ENCODE results near the gene ANKRD18A. TPM values are rescaled to one million over a fixed set of nuclear protein-coding genes. Genes with fewer than 3 reads are reported as not detected.

ANKRD18A gene
- total and polyA plus RNA-seq, 2 of the 13 experiments (the other 11 are each of a cell fraction or from before 2014, with no cell fraction given) = 5.9 to 7.6 TPM

DNA sequence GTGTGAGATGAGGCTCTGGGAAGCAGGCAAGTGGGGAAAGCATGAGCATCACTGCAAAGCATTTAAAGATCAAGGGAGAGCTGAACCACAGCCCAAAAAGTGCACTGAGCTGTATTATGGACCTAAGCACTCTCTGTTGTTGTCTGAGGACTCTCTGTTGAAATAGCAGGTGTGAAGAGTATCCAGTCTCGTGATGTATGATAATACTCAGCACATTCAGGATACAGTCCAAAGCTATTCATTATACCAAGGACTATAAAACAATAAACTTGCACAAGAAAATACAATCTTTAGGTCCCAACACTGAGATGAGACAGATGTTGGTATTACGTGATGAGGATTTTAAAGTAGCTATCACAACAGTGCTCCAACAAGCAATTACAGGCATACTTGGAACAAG, 98.6 kb downstream of the ANKRD18A start (continued):
- TF ChIP-seq, protein P1, sequence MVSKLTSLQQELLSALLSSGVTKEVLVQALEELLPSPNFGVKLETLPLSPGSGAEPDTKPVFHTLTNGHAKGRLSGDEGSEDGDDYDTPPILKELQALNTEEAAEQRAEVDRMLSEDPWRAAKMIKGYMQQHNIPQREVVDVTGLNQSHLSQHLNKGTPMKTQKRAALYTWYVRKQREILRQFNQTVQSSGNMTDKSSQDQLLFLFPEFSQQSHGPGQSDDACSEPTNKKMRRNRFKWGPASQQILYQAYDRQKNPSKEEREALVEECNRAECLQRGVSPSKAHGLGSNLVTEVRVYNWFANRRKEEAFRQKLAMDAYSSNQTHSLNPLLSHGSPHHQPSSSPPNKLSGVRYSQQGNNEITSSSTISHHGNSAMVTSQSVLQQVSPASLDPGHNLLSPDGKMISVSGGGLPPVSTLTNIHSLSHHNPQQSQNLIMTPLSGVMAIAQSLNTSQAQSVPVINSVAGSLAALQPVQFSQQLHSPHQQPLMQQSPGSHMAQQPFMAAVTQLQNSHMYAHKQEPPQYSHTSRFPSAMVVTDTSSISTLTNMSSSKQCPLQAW (CRISPR knock-in tag; IDR thresholded peaks at IDR 0.05) = no peak
- TF ChIP-seq NFYB (CRISPR knock-in tag; IDR thresholded peaks at IDR 0.05) = no peak
- TF ChIP-seq ZNF33A (CRISPR knock-in tag; IDR thresholded peaks at IDR 0.05; ENCODE audit: borderline replicate concordance) = no peak
- TF ChIP-seq CREB1 (IDR thresholded peaks at IDR 0.05) = no peak
- no peak for TF ChIP-seq CREB1 (CRISPR knock-in tag; IDR thresholded peaks at IDR 0.05)
- TF ChIP-seq ZNF225 (CRISPR knock-in tag; IDR thresholded peaks at IDR 0.05) = no peak
- no peak for TF ChIP-seq MAF1 (CRISPR knock-in tag; IDR thresholded peaks at IDR 0.05; ENCODE audit: borderline replicate concordance)
- TF ChIP-seq, protein P2, sequence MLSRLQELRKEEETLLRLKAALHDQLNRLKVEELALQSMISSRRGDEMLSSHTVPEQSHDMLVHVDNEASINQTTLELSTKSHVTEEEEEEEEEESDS (CRISPR knock-in tag; IDR thresholded peaks at IDR 0.05; ENCODE audit: borderline replicate concordance) = no peak
- TF ChIP-seq TCF7L2 (IDR thresholded peaks at IDR 0.05; ENCODE audit: low read depth, low read length) = no peak
- no peak for TF ChIP-seq NAIF1 (CRISPR knock-in tag; IDR thresholded peaks at IDR 0.05; ENCODE audit: borderline replicate concordance)
- TF ChIP-seq TBX2 (CRISPR knock-in tag; IDR thresholded peaks at IDR 0.05; ENCODE audit: borderline replicate concordance) = no peak
- TF ChIP-seq, protein P3, sequence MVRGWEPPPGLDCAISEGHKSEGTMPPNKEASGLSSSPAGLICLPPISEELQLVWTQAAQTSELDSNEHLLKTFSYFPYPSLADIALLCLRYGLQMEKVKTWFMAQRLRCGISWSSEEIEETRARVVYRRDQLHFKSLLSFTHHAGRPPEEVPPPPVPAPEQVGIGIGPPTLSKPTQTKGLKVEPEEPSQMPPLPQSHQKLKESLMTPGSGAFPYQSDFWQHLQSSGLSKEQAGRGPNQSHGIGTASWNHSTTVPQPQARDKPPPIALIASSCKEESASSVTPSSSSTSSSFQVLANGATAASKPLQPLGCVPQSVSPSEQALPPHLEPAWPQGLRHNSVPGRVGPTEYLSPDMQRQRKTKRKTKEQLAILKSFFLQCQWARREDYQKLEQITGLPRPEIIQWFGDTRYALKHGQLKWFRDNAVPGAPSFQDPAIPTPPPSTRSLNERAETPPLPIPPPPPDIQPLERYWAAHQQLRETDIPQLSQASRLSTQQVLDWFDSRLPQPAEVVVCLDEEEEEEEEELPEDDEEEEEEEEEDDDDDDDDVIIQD (CRISPR knock-in tag; IDR thresholded peaks at IDR 0.05; ENCODE audit: low read depth) = no peak
- TF ChIP-seq, protein P4, sequence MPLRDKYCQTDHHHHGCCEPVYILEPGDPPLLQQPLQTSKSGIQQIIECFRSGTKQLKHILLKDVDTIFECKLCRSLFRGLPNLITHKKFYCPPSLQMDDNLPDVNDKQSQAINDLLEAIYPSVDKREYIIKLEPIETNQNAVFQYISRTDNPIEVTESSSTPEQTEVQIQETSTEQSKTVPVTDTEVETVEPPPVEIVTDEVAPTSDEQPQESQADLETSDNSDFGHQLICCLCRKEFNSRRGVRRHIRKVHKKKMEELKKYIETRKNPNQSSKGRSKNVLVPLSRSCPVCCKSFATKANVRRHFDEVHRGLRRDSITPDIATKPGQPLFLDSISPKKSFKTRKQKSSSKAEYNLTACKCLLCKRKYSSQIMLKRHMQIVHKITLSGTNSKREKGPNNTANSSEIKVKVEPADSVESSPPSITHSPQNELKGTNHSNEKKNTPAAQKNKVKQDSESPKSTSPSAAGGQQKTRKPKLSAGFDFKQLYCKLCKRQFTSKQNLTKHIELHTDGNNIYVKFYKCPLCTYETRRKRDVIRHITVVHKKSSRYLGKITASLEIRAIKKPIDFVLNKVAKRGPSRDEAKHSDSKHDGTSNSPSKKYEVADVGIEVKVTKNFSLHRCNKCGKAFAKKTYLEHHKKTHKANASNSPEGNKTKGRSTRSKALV (CRISPR knock-in tag; IDR thresholded peaks at IDR 0.05) = no peak
- TF ChIP-seq CC2D1A (CRISPR knock-in tag; IDR thresholded peaks at IDR 0.05) = no peak

Small RNA genes lying within 50 kb of the gene (small RNA-seq; reads per million reads assigned to genes)
- gene AL390726.1 (ENCODE audit: insufficient read depth in 2 of 3, insufficient read length in 3 of 3, low read depth in 2 of 3, low replicate concordance in 1 of 3) (0 reads per million in 3 experiments), gene AL390726.2 (ENCODE audit: insufficient read depth in 2 of 3, insufficient read length in 3 of 3, low read depth in 2 of 3, low replicate concordance in 1 of 3) (0 reads per million in 3 experiments), gene AL390726.3 (ENCODE audit: insufficient read depth in 2 of 3, insufficient read length in 3 of 3, low read depth in 2 of 3, low replicate concordance in 1 of 3) (0 reads per million in 3 experiments), gene AL390726.4 (ENCODE audit: insufficient read depth in 2 of 3, insufficient read length in 3 of 3, low read depth in 2 of 3, low replicate concordance in 1 of 3) (0 reads per million in 3 experiments), gene AL390726.5 (ENCODE audit: insufficient read depth in 2 of 3, insufficient read length in 3 of 3, low read depth in 2 of 3, low replicate concordance in 1 of 3) (0 reads per million in 3 experiments)

Other genes starting within 250 kb of the ANKRD18A start
- 125 and 159 TPM in 2 replicates for gene ALDH1B1, start 227.9 kb downstream of the ANKRD18A start, total RNA-seq (2016; rRNA removed; fragmentation: Illumina TruSeq; extraction: Trizol)
- gene ALDH1B1, start 227.9 kb downstream of the ANKRD18A start, polyA plus RNA-seq (2011; rRNA removed) = 45.1 and 49.5 TPM in 2 replicates
- gene IGFBPL1, start 196.1 kb downstream of the ANKRD18A start, total RNA-seq (2016; rRNA removed; fragmentation: Illumina TruSeq; extraction: Trizol) = 0.24 and 0.44 TPM in 2 replicates
- gene IGFBPL1, start 196.1 kb downstream of the ANKRD18A start, polyA plus RNA-seq (2011; rRNA removed) = 0.07 TPM in 1 of 2 replicates, not detected in the other
- gene FAM240B, start 99.5 kb upstream of the ANKRD18A start, total RNA-seq (2016; rRNA removed; fragmentation: Illumina TruSeq; extraction: Trizol) = not detected in 2 replicates
- not detected in 2 replicates for gene FAM240B, start 99.5 kb upstream of the ANKRD18A start, polyA plus RNA-seq (2011; rRNA removed)